Activated T-cell treated with anti-CD3 and anti-CD28 coated beads for 24 hours (primary cell): ENCODE results near the gene GATAD1.
"Not testable (repeated sequence)": the region's sequence is repeated elsewhere in the genome, so short reads cannot be mapped to it uniquely, and the experiment has no call there.

ENCODE experiments used
- DNase-seq: peaks from one replicate; pipeline ENCODE4 v3.0.0-alpha.2; 2020; ENCODE audit warnings: low read depth

GATAD1 gene

GRCh38 chr7:92483624-92484023 is 36.3 kb downstream of the GATAD1 start:
- DNase-seq, result not testable (repeated sequence)

- DNase-seq, result not testable (repeated sequence)
These were observed 36.9 kb downstream of the GATAD1 start for GRCh38 chr7:92484226-92484625.

DNA sequence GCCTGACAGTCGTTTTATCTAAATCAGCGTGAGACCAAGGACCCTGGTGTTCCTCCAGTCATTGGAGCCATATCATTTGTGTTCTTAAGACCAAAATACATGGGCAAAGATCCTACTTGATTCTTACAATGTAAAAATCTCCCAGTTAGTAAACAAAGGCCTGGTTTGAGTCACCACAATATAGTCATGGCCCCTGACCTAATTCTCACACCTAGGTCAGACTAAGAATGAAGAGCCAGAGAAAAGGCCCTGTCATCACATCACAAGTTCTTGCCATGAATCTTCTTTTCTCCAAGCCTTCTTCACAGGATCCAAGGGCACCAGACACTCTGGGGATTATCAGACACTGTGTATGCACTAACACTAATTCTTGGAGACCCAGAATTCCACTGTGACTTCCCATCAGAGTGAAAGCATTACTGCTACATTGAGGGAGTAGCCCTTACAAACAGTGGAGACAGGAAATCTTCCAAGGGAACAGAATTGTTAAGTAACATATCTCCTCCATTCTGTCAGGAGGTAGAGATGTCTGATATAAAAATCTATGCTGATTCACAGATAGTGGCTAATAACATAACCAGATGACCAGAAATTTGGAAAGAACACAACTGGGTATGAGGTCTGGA is 38.1 kb downstream of the GATAD1 start:
- no peak for DNase-seq

DNA sequence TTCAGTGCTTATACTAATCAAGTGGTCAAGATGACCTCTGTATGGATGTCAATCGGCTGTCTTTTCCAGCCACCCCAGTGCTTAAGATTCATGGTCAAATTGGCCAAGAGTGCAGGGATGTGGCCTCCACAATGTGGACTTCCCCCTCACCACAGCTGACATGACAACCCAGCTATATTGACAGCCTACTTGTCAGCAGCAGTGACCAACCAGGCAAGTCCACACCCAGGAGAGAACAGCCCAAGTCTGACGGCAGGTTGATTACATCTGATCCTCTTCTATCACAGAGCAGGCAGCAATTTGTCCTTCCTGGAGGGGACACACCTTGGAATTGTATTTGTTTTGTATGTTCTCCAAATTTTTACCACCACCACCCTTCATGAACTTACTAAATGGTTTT is 38.7 kb downstream of the GATAD1 start:
- DNase-seq, result no peak

DNA sequence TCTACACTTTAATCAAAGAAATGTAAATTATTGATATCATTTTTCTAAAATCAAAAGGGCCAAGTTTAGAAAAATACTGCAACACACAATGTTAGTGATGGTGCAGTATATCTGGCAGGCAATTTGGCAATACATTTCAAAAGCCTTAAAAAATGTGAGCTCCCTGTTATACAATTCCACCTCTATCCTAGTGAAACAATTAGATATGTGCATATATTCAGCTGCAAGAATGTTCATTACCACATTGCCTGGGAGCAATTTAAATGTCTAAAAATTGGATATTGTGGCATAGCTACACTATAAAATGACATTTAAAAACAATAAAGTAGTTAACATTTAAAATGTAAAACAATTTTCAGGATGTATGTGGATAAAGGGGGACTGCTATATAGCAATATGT is 40.5 kb downstream of the GATAD1 start:
- no peak for DNase-seq

DNA sequence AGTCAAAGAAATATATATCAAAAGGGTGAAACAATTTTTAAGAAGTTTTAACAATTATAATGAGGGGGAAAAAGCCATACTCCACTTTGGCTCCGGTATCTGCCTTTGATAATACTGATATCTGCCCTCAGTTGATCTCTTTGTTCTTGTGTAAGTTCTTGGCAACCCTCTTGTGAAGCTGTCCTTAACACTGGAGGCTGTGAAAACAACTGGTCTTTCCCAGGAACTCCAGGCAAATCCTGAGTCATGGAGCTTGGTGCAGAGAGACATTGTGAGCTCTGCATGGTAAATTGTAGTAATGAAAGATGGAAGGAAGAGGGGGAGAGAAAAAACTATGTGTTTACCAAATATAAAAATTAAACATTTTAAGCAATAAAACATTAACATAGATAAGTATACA is 42.4 kb downstream of the GATAD1 start:
- no peak for DNase-seq

- no peak for DNase-seq
These were observed 49.6 kb downstream of the GATAD1 start for GRCh38 chr7:92496876-92497275.

- no peak for DNase-seq
These were observed 51.3 kb downstream of the GATAD1 start for GRCh38 chr7:92498557-92498956.

DNA sequence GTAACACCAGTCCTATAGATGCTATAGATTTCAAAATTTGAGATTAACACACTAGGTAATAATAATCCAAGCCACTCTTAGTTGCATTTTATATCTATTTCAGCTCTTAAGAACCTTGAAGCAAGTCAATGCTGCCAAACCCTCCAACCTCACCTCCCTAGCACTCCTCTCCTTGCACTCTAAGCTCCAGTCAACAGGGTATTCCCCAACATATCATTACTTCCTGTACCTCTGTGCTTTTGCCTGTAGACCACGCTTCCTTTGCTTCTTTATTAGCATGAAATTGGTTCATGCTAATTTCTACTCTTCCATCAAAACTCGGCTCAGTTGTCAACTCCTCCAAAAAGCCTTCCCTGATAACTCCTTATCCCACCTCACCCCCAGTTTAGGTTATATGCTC is 56.5 kb downstream of the GATAD1 start:
- no peak for DNase-seq

- DNase-seq, result no peak
These were observed 57.3 kb downstream of the GATAD1 start for GRCh38 chr7:92504563-92504962.

- no peak for DNase-seq
These were observed 59.1 kb downstream of the GATAD1 start for GRCh38 chr7:92506363-92506762.

DNA sequence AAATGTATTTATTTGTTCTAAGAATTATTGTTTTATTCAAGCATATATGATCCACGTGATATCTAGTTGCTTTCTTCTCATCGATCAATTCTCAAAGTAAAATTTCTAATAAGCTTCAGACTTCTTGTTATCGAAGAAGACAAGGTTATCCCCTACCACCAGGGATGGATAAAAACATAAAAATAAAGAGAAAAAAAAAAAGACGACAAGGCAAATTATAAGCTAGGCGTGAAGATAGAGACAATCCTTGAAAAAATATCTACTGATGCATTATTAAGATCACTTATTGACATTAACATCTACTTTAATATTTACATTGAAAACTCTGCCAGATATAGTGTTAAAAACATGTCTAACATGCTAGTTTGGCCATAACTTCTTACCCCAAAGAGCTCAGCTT is 61.7 kb downstream of the GATAD1 start:
- no peak for DNase-seq
